GM12872 (cell line): ENCODE data around the gene SGO2.

Experiments used
- TF ChIP-seq, protein P1 (sequence below): IDR thresholded peaks from 3 replicates; pipeline ENCODE4 v1.5.1; 2011; ENCODE audit warnings: low read depth, mild to moderate bottlenecking, low read length, moderate library complexity; ENCODE audit not compliant: insufficient read depth

SGO2 gene

GRCh38 chr2:200604571-200605255 lies 78.7 kb downstream of the SGO2 start:
- TF ChIP-seq, protein P1, sequence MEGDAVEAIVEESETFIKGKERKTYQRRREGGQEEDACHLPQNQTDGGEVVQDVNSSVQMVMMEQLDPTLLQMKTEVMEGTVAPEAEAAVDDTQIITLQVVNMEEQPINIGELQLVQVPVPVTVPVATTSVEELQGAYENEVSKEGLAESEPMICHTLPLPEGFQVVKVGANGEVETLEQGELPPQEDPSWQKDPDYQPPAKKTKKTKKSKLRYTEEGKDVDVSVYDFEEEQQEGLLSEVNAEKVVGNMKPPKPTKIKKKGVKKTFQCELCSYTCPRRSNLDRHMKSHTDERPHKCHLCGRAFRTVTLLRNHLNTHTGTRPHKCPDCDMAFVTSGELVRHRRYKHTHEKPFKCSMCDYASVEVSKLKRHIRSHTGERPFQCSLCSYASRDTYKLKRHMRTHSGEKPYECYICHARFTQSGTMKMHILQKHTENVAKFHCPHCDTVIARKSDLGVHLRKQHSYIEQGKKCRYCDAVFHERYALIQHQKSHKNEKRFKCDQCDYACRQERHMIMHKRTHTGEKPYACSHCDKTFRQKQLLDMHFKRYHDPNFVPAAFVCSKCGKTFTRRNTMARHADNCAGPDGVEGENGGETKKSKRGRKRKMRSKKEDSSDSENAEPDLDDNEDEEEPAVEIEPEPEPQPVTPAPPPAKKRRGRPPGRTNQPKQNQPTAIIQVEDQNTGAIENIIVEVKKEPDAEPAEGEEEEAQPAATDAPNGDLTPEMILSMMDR, result no peak

DNA sequence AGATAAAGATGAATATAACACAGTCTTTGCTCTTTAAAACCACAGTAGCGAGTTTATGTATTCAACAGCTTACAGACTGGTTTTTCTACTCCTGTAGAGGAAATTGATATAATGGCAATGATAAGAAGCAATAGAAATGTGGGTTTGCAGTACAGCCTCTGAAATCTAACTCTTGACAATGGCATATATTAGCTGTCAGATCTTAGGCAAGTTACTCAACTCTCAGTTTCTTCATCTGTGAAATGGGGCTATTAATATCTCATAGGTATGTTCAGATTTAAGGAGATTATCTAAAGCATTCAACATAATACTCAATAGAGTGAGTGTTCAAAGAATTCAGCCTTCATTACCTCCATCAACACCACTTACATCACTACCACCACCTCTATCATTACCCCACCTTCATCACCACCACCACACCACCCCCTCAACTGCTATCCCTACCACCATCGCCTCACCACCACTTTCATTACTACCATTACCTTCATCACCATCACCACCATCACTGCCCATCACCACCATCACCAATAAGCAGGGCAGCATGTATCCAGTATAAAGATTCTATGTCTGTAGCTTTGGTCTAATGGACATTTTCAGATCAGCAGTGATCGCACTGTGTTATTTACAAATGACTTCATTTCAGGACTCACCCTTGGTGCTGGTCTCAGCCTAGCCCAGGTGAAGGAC lies 82.5 kb downstream of the SGO2 start:
- TF ChIP-seq, protein P1, result no peak

DNA sequence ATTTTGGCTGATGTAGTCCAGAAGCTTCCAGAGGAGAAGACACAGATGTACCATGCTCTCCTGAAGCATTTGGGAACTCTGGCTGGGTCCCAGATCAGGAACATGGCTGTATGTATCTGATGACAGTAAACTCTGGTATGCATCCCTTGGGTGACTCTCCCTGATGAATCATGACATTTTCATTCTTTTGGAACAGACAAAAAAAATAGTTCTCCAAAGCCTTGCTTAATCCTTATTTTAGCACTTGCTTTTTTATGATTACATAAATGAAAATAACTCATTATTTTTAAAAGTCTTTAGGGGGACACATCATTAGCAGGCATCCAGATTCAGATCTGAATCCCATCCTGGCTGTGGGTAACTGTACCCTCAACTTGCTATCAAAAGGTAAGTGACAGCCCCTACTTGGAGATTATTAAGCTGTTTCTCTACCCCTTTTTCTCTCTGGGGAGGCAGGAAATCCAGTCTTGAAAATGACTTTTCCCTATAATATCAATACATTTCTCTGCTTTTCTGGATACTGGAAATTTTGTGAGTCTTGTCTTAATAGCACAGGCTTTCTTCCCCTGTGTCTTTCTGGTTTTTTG lies 83.1 kb downstream of the SGO2 start:
- TF ChIP-seq, protein P1, result no peak

GRCh38 chr2:200613692-200614091 lies 87.7 kb downstream of the SGO2 start:
- TF ChIP-seq, protein P1, result no peak

- TF ChIP-seq, protein P1, result no peak
Measured at GRCh38 chr2:200614249-200614648, 88.2 kb downstream of the SGO2 start.

- TF ChIP-seq, protein P1, result no peak
Measured at GRCh38 chr2:200615247-200615646, 89.2 kb downstream of the SGO2 start.

GRCh38 chr2:200616193-200616592 lies 90.2 kb downstream of the SGO2 start:
- TF ChIP-seq, protein P1, result no peak
